HG03060 (cell line): Measurements from ENCODE around the gene C4orf36.

Source experiments
- ATAC-seq: cut with Tn5 transposase; IDR thresholded peaks from one replicate; pipeline ENCODE4 v1.9.1; 2021; ENCODE audit warnings: low read depth, moderate number of reproducible peaks; ENCODE audit not compliant: unreplicated experiment

Gene C4orf36

GRCh38 chr4:86870442-86871069 lies 21.7 kb downstream of the C4orf36 start:
- ATAC-seq = no peak

GRCh38 chr4:86857341-86858052 lies 34.7 kb downstream of the C4orf36 start:
- no peak for ATAC-seq

- ATAC-seq = no peak
Measured at GRCh38 chr4:86856896-86857295, 35.3 kb downstream of the C4orf36 start.

GRCh38 chr4:86855572-86855971 lies 36.6 kb downstream of the C4orf36 start:
- no peak for ATAC-seq

- ATAC-seq = no peak
Measured at GRCh38 chr4:86853209-86853608, 39.0 kb downstream of the C4orf36 start.

GRCh38 chr4:86848732-86849619 lies 43.2 kb downstream of the C4orf36 start, which contains the start of gene SLC10A6:
TSS of gene SLC10A6 (minus strand) at chr4:86849384. CDS start at chr4:86849115, 269 bp downstream.
- no peak for ATAC-seq

GRCh38 chr4:86848136-86848535 lies 44.1 kb downstream of the C4orf36 start:
- ATAC-seq = no peak

DNA sequence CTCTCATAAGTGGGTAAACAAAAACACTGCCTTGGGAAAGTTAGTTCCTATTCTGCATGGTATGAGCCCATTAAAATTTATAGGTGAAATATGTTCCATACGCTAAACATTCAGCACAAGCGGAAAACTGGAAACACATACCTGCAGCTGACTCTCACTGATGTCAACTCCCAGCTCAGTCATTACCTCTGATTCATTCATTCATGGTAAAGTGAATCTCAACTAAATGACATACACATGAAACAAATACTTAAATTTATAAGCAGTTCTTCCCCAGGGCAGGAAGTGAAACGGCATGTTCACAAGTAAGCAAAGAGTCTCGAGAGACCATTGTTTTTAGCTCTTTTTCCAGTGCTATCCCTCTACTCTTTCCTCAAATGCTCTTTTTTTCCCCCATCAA lies 44.7 kb downstream of the C4orf36 start:
- ATAC-seq = no peak

DNA sequence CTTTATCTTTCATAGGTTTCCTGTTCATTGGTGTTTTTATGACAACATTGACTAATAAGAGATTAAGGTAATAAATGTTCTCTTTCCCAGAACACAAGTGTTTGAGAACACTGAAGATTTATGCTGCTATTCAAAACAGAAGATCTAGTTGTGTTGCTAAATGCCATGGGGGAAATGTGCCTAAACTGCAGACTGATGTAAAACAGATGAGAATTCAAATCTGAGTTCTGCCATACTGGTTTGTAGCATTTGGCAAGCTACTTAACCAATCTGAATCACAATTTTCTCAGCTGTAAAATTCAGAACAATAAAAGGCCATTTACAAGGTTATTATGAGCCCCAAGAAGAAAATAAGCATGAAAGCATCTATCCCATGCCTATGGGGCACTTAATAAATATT lies 45.3 kb downstream of the C4orf36 start:
- no peak for ATAC-seq

DNA sequence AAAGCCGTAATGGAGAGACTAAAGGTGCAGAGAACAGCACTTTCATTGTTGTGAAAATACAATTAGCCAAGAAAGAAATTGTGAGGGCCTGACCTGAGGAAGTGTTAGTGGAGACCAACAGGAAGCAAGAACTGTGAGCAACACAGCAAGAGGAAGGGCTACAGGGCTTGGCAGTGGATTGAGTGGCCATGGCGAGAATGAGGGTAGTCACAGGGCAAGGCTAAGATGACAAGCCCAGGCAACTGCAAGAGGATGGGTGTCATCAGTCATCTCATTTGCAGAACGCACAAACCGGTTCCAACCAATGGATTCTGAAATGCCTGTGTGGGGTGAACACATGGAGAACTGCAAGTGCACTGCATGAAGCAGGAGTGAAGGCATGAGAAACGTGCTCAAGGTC lies 46.6 kb downstream of the C4orf36 start:
- no peak for ATAC-seq

DNA sequence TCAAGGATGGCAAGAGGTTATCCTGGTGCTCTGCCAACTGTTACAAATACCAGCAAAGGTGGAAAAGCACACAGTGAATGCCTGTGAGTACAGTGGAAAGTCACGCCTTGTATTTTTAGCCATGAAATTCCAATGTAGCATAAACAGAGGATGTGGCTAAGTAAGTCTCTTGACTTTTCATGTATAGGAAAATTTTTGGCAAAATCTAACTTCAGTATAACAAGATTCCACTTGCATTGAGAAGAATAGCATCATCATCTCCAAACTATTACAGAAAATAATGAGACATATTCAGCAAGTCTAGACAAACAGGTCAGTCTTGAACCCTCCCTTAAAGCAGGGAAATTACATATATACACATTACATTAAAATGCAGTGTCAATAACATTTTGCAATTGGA lies 50.9 kb downstream of the C4orf36 start:
- ATAC-seq = no peak

DNA sequence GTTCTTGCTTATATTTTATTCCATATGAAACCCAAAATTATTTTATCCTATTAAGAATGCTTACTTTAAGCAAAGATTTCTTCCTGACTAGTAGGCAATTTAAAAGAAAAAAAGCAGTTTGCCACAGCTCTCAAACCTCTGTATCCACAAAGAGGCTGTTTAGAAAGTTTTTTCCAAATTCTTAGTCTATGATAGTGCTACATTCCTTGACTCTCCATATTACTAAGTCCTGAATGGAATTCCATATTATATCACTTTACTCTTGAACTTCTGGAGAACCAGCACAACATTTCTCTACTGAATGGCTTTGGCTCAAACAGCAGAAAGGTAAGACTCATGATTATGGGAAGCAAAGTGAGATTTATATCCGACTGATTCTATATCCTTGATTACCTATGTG lies 51.4 kb downstream of the C4orf36 start:
- ATAC-seq = no peak

DNA sequence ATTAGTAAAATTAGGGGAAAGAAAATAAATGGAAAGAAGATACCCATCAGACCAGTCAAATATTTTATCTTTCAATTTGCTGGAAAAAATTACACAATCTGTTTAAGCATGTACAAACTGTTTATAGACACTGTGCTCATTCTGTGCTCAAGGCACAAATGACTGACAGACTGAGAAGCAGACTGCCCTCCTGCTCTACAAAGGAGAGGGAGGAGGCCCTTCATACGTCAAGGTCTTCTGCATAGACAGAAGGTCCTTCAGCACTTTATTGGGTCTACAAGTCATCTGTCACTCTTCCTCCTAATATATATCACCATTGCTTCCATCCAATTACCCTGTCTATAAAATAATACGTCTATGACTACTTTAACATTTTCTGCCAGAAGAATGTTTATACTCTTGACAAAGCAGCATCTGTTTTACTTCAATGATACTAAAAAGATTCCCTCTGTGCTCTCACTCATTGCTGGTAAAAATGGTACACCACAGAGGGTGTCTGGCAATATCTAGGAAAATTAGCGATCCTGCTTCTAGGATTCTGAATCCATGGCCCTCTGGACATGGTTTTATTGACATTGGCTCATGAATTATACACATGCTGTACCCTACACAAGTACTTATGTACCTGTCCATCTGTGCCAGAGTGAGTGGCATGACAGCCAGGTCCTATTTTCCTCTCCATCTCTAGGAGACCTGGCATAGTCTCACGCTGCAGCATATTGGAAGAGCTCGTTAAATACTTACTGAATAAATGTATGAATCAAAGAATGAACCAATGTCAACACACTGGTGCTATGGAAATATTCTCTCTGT lies 54.3 kb downstream of the C4orf36 start:
- ATAC-seq = no peak

- ATAC-seq = no peak
Measured at GRCh38 chr4:86835677-86836076, 56.5 kb downstream of the C4orf36 start.

GRCh38 chr4:86834901-86835300 lies 57.3 kb downstream of the C4orf36 start:
- ATAC-seq = no peak

DNA sequence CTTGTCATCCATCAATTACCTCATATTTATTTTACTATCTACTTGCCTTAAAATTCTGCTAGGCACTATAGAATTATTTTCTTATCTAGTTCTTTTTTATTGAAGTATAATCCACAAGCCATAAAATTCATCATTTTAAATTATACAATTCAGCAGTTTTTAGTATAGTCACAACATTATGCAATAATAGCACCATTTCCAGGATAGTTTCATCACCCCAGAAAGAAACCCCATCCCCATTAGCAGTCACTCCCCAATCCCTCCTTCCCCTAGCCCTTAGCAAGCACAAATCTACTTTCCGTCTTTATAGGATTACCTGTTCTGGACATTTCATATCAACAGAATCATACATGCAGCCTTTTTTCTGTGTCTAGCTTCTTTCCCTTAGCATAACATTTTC lies 58.6 kb downstream of the C4orf36 start:
- ATAC-seq = no peak

- no peak for ATAC-seq
Measured at GRCh38 chr4:86831262-86832130, 60.7 kb downstream of the C4orf36 start.
